A673 (cell line): Measurements from ENCODE around the gene AATK. TPM values are rescaled to one million over a fixed set of nuclear protein-coding genes. Genes with fewer than 3 reads are reported as not detected.

ENCODE experiments used
- BruUV-seq: library from RNA; stranded (reverse); fragments of 400-500 nt; replicated peaks from 2 replicates; lab custom pipeline; 2021; lab: Mats Ljungman, UMichigan
- CTCF ChIA-PET: fragments of 300-600 bp; sonication (Branson Sonifier 250); formaldehyde crosslinking; loops from one replicate; lab custom pipeline; 2022; ENCODE audit warnings: antibody characterized with exemption; lab: Charles Lee
- POLR2A ChIA-PET: fragments of 300-600 bp; sonication (Branson Sonifier 250); formaldehyde crosslinking; loops from one replicate; lab custom pipeline; 2022; ENCODE audit warnings: antibody characterized with exemption; ENCODE audit not compliant: low non-redundant PET; lab: Charles Lee
- DNase-seq: peaks from one replicate; pipeline ENCODE4 v3.0.0-alpha.2; 2015; ENCODE audit warnings: low spot score
- H3K27ac ChIP-seq: fragments of 200-600 bp; sonication (generic); 2 replicates; pipeline ENCODE4 v1.5.1; 2016; ENCODE audit warnings: mixed run types, low read depth, mild to moderate bottlenecking, mixed read lengths, antibody characterized with exemption, low read length; ENCODE audit not compliant: poor library complexity, severe bottlenecking
- H3K27me3 ChIP-seq: fragments of 200-600 bp; sonication (generic); replicated peaks from 2 replicates; pipeline ENCODE4 v1.6.1; 2017; ENCODE audit warnings: mixed run types, low read depth, mild to moderate bottlenecking, mixed read lengths, antibody characterized with exemption, low read length; ENCODE audit not compliant: insufficient read depth, poor library complexity
- H3K36me3 ChIP-seq: fragments of 200-600 bp; sonication (generic); 2 replicates; pipeline ENCODE4 v1.6.1; 2016; ENCODE audit warnings: mixed run types, mild to moderate bottlenecking, mixed read lengths, antibody characterized with exemption, low read length; ENCODE audit not compliant: insufficient read depth, poor library complexity, severe bottlenecking
- H3K4me1 ChIP-seq: fragments of 200-600 bp; sonication (generic); 2 replicates; pipeline ENCODE4 v1.6.1; 2017; ENCODE audit warnings: mixed run types, mild to moderate bottlenecking, mixed read lengths, antibody characterized with exemption, low read length; ENCODE audit not compliant: insufficient read depth, poor library complexity, severe bottlenecking
- H3K4me3 ChIP-seq: fragments of 200-600 bp; sonication (generic); 2 replicates; pipeline ENCODE4 v1.5.1; 2016; ENCODE audit warnings: low read depth, mixed run types, mild to moderate bottlenecking, mixed read lengths, low read length; ENCODE audit not compliant: poor library complexity, severe bottlenecking
- H3K9me3 ChIP-seq: fragments of 200-600 bp; sonication (generic); 2 replicates; pipeline ENCODE4 v1.6.1; 2016; ENCODE audit warnings: mixed run types, low read depth, mild to moderate bottlenecking, mixed read lengths, antibody characterized with exemption, low read length; ENCODE audit not compliant: poor library complexity, severe bottlenecking
- EZH2 ChIP-seq: fragments of 200-600 bp; sonication (generic); IDR thresholded peaks from 2 replicates; pipeline ENCODE4 v1.6.1; 2017; ENCODE audit warnings: borderline replicate concordance, low read depth, mild to moderate bottlenecking, mixed read lengths, antibody characterized with exemption, low read length; ENCODE audit not compliant: poor library complexity, severe bottlenecking
- intact Hi-C: fragments of 100-400 bp; cut with micrococcal nuclease; formaldehyde crosslinking; loops from one replicate; pipeline ENCODE4 v1.10.0; 2022; ENCODE audit not compliant: unreplicated experiment
- total RNA-seq: library from RNA; stranded (reverse); gene quantifications from 2 replicates; pipeline ENCODE4 v1.2.3, GENCODE V29; 2021
- TF ChIP-seq, protein P1 (sequence below): fragments of 300-800, 200-600 bp; sonication (generic); conservative IDR thresholded peaks from 2 replicates; pipeline ENCODE4 v1.5.1; 2017; ENCODE audit warnings: low read depth, mild to moderate bottlenecking, antibody characterized with exemption, low read length, moderate library complexity, mixed read lengths

Gene AATK
- total RNA-seq, 1 experiment from 2014 or later = 0.90 TPM

DNA sequence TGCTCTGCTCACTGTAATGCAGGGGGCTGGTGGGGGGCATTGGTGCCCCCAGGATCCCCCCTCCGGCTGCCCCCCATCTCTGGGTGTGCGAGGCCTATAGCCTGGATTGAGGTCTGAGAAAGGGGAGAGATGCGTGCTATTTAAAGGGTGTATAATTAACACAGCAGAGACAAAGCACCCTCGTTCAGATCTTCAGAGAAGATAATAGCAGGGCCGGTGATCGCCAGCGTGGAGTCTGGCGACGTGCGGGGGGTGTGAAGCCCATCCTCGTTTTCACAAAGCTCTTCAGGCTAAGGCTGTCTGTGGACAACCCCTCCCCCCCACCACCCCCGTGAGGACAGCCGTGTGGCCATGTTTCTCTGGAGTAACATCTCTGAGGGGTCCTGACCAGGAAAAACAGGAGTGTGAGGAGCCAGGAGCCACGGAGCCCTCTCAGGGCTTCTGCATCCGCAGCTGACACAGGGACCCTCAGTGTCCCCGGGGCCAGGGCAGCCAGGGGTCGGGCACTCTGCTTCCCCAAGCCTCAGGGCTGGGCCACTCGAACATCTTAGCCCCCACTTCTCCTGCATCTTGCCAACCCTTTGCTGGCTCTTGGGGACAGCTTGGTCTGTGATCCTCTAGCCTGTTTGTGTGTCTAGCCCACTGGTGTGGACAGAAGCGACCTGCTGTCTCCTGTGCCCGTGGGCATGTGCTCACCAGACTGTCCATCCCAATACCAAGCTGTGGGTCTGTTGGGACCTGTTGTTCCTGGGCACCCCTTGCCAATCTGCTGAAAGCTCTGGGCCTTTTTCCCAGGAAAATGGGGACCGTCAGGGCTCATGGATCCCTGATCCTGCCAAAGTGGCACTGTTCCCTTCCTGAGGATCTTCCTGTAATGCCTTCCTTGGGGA lies 72.2 kb downstream of the AATK start:
- intact Hi-C loops = no loop called here
- H3K4me3 ChIP-seq = no peak overlapping the region
- H3K9me3 ChIP-seq = no peaks in the 10 kb centered on the region
- peaks cover 59% of the 10 kb centered on the region for H3K4me1 ChIP-seq
- no peaks in the 10 kb centered on the region for H3K36me3 ChIP-seq
- TF ChIP-seq EZH2 = no peak
- TF ChIP-seq, protein P1, sequence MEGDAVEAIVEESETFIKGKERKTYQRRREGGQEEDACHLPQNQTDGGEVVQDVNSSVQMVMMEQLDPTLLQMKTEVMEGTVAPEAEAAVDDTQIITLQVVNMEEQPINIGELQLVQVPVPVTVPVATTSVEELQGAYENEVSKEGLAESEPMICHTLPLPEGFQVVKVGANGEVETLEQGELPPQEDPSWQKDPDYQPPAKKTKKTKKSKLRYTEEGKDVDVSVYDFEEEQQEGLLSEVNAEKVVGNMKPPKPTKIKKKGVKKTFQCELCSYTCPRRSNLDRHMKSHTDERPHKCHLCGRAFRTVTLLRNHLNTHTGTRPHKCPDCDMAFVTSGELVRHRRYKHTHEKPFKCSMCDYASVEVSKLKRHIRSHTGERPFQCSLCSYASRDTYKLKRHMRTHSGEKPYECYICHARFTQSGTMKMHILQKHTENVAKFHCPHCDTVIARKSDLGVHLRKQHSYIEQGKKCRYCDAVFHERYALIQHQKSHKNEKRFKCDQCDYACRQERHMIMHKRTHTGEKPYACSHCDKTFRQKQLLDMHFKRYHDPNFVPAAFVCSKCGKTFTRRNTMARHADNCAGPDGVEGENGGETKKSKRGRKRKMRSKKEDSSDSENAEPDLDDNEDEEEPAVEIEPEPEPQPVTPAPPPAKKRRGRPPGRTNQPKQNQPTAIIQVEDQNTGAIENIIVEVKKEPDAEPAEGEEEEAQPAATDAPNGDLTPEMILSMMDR = no peak
- POLR2A ChIA-PET = no interaction called here
- H3K27me3 ChIP-seq = no peaks in the 10 kb centered on the region
- BruUV-seq = no TSS peak
- H3K27ac ChIP-seq = peak overlapping the region; percentile 79
- CTCF ChIA-PET = interaction anchor here (2.3 kb wide), 1 partner anchor 70 kb away, joined by 9 read pairs; no protein-coding TSS in a partner anchor
- DNase-seq = no peak

DNA sequence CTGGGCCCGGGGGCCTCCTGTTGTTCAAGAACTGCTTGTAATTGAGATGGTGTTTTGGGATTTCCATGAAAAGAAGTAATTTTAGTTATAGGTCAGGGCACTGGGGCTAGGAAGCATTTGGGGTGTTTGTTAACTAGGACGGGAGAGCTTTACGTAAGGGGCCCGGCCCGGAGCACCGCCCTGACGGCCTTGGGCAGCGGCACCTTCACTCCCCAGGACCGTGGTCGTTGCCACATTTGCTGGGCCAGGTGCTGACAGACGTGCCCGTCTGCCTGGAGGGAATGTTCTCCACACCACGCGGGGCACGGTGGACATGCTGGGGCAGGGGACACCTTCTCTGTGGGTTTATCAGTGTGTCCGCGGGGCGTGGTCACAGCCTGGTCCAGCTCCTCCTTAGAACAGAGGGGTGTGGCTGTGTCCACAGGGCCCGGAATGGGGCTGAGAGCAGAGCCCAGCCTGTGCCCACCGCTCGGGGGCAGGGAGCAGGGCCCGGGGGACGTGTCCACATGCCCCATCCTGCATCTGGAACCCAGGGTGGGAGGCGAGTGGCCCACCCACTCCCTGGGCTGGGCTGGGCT lies 73.4 kb downstream of the AATK start:
- DNase-seq = no peak
- H3K4me1 ChIP-seq = peaks cover 53% of the 10 kb centered on the region
- no peaks in the 10 kb centered on the region for H3K27me3 ChIP-seq
- POLR2A ChIA-PET = no interaction called here
- intact Hi-C loops = no loop called here
- H3K4me3 ChIP-seq = no peak overlapping the region
- no TSS peak for BruUV-seq
- H3K9me3 ChIP-seq = no peaks in the 10 kb centered on the region
- H3K27ac ChIP-seq = peak overlapping the region; percentile 37
- CTCF ChIA-PET = no interaction called here
- no peaks in the 10 kb centered on the region for H3K36me3 ChIP-seq
- TF ChIP-seq EZH2 = no peak
- TF ChIP-seq, protein P1 = no peak

DNA sequence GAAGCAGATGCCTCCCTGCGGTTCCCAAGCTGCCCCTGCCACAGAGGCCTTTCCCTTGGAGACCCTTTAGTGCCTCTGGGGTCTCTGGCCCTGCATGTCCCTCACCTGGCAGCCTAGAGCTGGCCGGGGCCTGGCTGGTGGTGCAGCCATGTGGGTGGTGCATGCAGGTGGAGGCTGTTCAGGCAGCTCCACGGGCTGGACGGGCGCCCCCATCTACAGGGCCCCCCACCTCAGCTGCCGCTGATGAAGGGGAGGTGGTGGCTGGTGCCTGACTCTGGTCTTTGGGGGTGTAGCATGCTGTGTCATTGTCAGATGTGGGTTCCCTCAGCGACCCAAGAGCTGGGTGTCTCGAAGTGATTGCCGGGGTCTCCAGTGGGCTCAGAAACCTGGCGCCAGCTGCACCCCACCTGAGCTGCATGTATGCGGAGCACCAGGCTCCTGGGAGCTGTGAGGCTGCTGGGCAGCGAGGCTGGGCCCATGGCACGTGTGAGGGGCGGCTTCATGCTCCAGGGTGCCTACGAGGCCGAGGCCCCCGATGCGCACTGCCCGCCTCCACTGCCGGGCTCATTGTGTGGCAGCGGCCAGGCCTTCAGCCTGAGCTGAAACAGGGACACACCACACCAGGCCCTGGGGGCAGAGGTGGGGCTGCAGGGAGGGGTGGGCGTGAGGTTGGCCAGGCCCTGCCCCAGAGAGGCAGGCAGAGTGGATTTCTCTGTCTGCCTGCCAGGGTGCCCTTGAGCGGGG lies 74.1 kb downstream of the AATK start:
- POLR2A ChIA-PET = no interaction called here
- no peak for DNase-seq
- Histone ChIP-seq H3K27me3 (no peaks in the 10 kb centered on the region), H3K9me3 (no peaks in the 10 kb centered on the region), H3K4me1 (peaks cover 46% of the 10 kb centered on the region), H3K36me3 (no peaks in the 10 kb centered on the region), H3K27ac (peak overlapping the region; percentile 54), H3K4me3 (no peak overlapping the region)
- TF ChIP-seq EZH2 = no peak
- TF ChIP-seq, protein P1 = no peak
- CTCF ChIA-PET = no interaction called here
- no TSS peak for BruUV-seq
- intact Hi-C loops = no loop called here
